ENCODE data around the gene USP17L13. TPM values are rescaled to one million over a fixed set of nuclear protein-coding genes. Genes with fewer than 3 reads are reported as not detected.

USP17L13 gene
- not detected in 2 replicates for total RNA-seq

GRCh38 chr4:9224596-9224995 lies at the start of gene USP17L13:
Gene USP17L13, plus strand, starts transcription at chr4:9224896. Its CDS starts 0 bp downstream, at chr4:9224896.

GRCh38 chr4:9210357-9210756 lies 14.3 kb upstream of the USP17L13 start, which contains the start of gene USP17L10:
Gene USP17L10, plus strand, starts transcription at chr4:9210657. Its CDS starts 0 bp downstream, at chr4:9210657.

GRCh38 chr4:9215105-9215504 lies 9.6 kb upstream of the USP17L13 start, which contains the start of gene USP17L11:
Gene USP17L11, plus strand, starts transcription at chr4:9215405. Its CDS starts 0 bp downstream, at chr4:9215405.

GRCh38 chr4:9219852-9220251 lies 4.8 kb upstream of the USP17L13 start, which contains the start of gene USP17L12:
Gene USP17L12, plus strand, starts transcription at chr4:9220152. Its CDS starts 0 bp downstream, at chr4:9220152.

GRCh38 chr4:9234085-9234484 lies 9.4 kb downstream of the USP17L13 start, which contains the start of gene USP17L15:
Gene USP17L15, plus strand, starts transcription at chr4:9234385. Its CDS starts 0 bp downstream, at chr4:9234385.

GRCh38 chr4:9243579-9243978 lies 18.9 kb downstream of the USP17L13 start, which contains the start of gene USP17L17:
Gene USP17L17, plus strand, starts transcription at chr4:9243879. Its CDS starts 0 bp downstream, at chr4:9243879.

GRCh38 chr4:9247953-9248680 lies 23.4 kb downstream of the USP17L13 start, which contains the start of gene USP17L18:
Gene USP17L18, plus strand, starts transcription at chr4:9248630. Its CDS starts 0 bp downstream, at chr4:9248630.

GRCh38 chr4:9253078-9253477 lies 28.4 kb downstream of the USP17L13 start, which contains the start of gene USP17L19:
Gene USP17L19, plus strand, starts transcription at chr4:9253378. Its CDS starts 0 bp downstream, at chr4:9253378.

GRCh38 chr4:9257824-9258223 lies 33.1 kb downstream of the USP17L13 start, which contains the start of gene USP17L20:
Gene USP17L20, plus strand, starts transcription at chr4:9258124. Its CDS starts 0 bp downstream, at chr4:9258124.

GRCh38 chr4:9262572-9262971 lies 37.9 kb downstream of the USP17L13 start, which contains the start of gene USP17L21:
Gene USP17L21, plus strand, starts transcription at chr4:9262872. Its CDS starts 0 bp downstream, at chr4:9262872.

GRCh38 chr4:9267319-9267718 lies 42.6 kb downstream of the USP17L13 start, which contains the start of gene USP17L22:
Gene USP17L22, plus strand, starts transcription at chr4:9267619. Its CDS starts 0 bp downstream, at chr4:9267619.

Other genes starting within 250 kb of the USP17L13 start
- gene FAM90A26, start 54.5 kb upstream of the USP17L13 start, total RNA-seq = not detected in 2 replicates
- gene USP17L10, start 14.2 kb upstream of the USP17L13 start, total RNA-seq = not detected in 2 replicates
- not detected in 2 replicates for gene USP17L11, start 9.5 kb upstream of the USP17L13 start, total RNA-seq
- not detected in 2 replicates for gene USP17L12, start 4.7 kb upstream of the USP17L13 start, total RNA-seq
- not detected in 2 replicates for gene USP17L15, start 9.5 kb downstream of the USP17L13 start, total RNA-seq
- gene USP17L17, start 19.0 kb downstream of the USP17L13 start, total RNA-seq = not detected in 2 replicates
- gene USP17L18, start 23.7 kb downstream of the USP17L13 start, total RNA-seq = not detected in 2 replicates
- not detected in 2 replicates for gene USP17L19, start 28.5 kb downstream of the USP17L13 start, total RNA-seq
- gene USP17L20, start 33.2 kb downstream of the USP17L13 start, total RNA-seq = not detected in 2 replicates
- gene USP17L21, start 38.0 kb downstream of the USP17L13 start, total RNA-seq = not detected in 2 replicates
- gene USP17L22, start 42.7 kb downstream of the USP17L13 start, total RNA-seq = not detected in 2 replicates
- gene USP17L24, start 100.3 kb downstream of the USP17L13 start, total RNA-seq = not detected in 2 replicates
- gene USP17L25, start 105.0 kb downstream of the USP17L13 start, total RNA-seq = not detected in 2 replicates
- not detected in 2 replicates for gene USP17L26, start 109.8 kb downstream of the USP17L13 start, total RNA-seq
- gene USP17L5, start 114.5 kb downstream of the USP17L13 start, total RNA-seq = not detected in 2 replicates
- gene USP17L27, start 119.3 kb downstream of the USP17L13 start, total RNA-seq = not detected in 2 replicates
- gene USP17L28, start 124.0 kb downstream of the USP17L13 start, total RNA-seq = not detected in 2 replicates
- gene USP17L29, start 128.7 kb downstream of the USP17L13 start, total RNA-seq = not detected in 2 replicates
- gene USP17L30, start 138.2 kb downstream of the USP17L13 start, total RNA-seq = not detected in 2 replicates
- gene DEFB131A, start 219.5 kb downstream of the USP17L13 start, total RNA-seq = not detected in 2 replicates